HG03520 (cell line): ENCODE results near the gene KATNB1.
"Not testable (repeated sequence)": the region's sequence is repeated elsewhere in the genome, so short reads cannot be mapped to it uniquely, and the experiment has no call there.

Experiments
- ATAC-seq: cut with Tn5 transposase; IDR thresholded peaks from one replicate; pipeline ENCODE4 v1.9.1; 2021; ENCODE audit warnings: mild to moderate bottlenecking, moderate library complexity; ENCODE audit not compliant: unreplicated experiment

Gene KATNB1

DNA sequence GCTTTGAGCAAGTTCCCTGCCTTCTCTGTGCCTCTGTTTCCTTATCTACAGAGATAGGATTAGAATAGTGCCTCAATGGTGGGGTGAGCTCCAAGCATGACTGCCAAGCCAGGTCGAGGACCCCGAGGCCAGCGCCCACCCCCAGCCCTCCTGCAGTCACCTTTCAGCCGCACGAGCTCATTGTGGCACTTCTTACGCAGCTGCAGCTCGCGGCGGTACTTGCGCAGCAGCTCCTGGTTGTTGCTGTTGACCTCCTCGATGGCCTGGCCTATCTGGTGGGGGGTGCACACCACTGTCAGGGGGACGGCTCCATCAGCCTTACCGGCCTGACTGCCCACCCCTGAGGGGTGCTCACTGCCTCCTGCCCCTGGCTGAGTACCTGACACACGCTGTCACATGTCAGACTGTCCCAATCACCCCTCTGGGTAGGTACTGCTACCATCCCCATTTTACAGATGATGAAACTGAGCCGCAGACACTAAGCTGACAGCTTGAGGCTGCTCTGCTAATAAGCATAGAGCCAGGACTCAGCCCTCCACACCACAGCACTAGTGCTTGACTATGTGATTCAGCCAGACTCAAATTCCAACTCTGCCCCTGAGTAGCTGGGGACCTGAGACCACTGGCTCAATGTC, 31.3 kb downstream of the KATNB1 start:
- no peak for ATAC-seq

DNA sequence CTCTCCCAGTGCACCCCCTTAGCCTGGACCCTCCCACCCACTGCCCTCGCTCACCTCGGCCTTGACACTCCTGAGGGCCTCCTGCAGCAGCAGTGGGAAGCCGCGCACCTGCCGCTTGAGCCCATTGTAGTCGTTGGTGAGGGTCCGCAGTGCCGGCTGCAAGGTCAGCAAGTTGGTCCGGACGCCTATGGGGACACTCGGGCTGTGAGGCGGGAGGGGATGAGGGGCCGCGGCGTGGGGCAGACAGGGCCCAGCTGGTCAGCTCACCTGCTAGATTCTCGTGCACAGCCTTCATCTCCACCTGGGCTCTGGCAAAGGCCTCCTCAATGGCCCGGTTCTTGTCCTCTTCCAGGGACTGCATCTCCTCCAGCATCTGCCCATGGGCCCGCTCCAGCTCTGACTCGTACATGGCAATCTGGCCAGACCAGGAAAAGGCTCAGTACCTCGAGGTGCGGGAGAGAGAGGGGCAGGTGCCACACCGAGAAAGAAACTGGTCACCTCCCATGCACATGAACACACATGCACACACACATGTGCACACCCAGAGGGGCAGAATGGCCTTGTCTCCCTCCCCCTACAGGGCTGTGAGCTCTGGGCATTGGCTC, 34.1 kb downstream of the KATNB1 start:
- no peak for ATAC-seq

DNA sequence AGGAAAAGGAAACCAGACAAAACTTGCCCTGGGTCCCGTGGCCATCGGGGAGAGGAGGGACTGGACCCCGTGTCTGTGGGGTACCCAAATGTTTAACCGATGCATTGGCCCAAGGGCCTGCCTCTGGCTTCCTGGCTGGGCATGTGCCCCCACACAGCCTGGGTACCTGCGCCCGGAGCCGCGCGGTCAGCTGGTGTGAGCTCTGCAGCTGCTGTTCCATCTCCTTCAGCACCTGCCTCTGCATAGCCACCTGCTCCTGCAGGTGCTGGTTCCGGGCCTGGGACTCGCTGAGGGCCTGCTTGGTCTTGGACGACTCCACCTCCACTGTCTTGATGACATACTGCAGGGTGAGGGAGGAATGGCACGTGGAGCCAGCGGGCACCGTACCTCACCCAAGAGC, 34.8 kb downstream of the KATNB1 start:
- ATAC-seq = no peak

DNA sequence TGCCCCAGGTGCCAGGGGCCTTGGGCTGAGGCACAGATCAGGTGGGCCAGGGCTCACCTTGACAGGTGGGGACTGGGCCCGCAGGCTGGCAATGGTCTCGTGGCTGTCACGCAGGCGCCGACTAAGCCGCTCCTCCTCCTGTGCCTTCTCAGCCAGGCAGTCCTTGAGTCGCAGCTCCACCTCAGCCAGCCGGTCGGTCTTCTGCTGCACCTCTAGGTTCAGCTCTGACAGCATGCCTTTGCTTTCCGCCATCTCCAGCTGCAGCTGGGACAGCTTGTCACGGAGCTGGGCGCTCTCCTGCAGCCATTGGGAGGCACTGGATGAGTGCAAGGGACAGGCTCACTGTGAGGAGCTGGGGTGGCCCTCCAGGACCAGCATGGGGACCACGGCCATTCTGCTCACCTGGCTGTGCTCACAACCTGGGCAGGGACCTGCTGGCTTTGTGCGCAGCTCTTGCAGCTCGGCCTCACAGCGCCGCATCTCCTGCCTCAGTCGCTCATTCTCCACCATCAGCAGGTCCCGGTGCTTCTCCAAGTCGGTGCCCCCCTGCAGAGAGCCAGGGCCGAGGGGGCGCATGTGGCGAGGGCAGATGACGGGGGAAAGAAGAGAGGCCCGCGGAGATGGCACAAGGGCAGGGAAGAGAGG, 35.7 kb downstream of the KATNB1 start:
- ATAC-seq = no peak

DNA sequence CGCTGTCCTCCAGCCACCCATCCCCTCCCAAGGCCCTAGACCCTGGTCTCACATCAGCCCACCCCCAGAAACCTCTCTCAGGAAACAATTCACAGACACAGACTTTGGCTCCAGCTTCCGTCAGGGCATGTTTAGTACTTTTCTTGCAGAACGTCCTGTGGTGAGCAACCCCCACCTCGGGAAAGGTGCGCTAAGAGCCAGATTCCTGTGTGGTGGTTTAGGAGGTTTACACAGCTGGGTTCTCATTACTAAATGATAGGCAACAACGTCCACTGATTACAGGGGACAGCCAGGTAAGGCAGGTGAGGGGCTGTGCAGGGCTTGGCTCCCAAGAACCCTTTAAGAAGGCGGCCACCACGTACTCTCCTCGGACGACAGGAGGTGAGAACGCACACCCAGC, 37.4 kb downstream of the KATNB1 start:
- no peak for ATAC-seq

DNA sequence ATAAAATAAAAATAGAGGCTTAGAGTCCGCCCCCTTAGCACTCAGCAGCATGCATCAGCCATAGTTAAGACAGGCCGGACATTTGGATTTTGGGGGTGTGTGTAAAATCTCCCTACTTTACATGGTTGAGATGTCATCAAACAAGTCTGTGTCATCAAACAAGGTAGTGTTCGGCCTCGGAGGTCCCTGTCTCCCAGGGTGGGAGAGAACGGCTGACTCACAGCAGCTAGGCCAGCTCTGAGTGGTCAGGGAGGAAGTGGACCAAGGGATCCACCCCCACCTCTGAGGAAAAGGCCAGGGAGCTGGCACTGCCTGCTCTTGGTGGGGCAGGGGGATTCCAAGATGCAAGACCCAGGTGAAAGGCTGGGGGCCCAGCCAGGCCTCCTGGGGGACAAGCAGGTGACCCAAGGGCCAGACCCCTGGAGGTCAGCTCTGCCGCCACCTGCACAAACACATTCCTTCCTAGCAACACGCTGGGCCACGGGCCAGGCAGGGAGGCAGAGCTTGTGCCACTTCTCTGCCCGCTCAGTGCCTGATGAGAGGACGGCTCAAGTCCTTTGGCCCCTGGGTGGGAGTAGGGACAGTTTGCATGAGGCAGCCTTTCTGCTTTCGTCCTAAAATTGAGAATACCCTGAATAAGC, 38.2 kb downstream of the KATNB1 start:
- ATAC-seq = no peak

DNA sequence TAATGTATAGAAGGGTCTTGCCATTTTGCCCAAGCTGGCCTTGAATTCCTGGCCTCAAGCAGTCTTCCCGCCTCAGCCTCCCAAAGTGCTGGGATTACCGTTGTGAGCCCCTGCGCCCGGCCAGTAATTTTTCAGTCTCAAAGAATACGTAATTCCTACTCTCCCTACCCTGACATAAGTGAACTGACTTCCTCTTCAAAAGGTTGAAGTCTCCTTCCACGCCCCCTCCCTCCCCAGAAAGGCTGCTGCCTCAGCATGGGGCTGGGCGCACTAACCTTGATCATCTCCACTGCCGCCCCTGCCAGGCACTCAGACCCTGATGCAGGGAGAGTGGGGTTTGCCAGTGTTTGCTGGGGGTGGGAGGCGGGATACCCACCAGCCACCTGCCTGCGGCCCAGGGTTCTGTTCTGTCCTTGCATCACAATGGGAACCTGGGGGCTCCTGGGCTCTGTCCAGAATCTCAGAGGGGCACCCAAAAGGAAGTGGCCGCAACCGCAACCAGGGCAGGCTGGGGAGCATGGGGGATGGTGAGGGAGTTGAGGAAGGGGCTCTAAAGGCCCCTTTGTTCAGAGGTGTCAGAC, 39.2 kb downstream of the KATNB1 start:
- ATAC-seq = no peak

DNA sequence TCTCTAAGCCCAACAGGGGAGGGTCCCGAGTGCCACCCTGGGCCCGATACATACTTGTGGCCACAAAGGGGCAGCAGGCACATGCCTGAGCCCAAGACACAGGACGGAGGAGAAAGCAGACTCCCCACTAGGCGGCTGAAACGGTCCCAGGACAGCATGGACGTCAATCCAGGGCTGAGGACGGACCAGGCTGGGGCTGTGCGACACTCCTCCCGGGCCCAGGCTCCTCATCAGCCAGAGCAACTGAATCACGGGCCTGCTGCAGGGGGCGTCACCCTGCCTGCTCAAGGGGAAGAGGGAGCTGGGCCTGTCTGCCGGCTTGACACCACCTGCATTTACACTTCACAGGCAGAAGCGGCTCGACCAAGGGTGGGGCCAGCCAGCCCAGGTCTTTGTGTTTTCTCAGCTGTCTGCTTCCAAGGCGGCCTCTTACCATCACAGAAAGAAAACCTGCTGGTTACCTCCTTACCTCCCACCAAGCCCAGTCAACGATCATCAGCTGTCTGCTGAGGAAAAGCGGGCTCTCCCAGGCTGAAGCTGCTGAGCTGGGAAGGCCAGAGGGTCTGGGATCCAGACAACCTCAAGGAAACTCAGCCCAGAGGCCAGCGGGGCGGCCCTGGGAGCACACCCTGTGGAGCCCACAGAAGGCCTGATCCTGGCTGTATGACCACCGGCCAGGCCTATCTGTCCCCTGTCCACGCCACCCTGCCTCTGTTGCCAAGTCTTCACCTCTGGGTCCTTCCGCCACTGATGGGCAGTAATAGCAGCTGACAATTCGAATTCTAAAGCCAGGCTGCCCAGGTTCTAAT, 40.3 kb downstream of the KATNB1 start:
- no peak for ATAC-seq

DNA sequence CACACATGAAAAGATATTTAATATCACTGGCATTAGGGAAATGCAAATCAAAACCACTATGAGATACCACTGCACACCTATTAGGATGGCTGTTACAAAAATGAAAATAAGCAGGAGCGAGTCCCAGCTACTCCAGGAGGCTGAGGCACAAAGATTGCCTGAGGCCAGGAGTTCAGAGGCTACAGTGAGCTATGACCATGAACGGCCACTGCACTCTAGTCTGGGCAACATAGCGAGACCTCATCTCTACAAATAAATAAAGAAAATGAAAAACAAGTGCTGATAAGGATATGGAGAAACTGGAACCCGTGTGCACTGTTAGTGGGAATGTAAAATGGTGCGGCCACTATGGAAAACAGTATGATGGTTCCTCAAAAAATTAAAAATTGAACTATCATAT, 43.1 kb downstream of the KATNB1 start:
- ATAC-seq = no peak

DNA sequence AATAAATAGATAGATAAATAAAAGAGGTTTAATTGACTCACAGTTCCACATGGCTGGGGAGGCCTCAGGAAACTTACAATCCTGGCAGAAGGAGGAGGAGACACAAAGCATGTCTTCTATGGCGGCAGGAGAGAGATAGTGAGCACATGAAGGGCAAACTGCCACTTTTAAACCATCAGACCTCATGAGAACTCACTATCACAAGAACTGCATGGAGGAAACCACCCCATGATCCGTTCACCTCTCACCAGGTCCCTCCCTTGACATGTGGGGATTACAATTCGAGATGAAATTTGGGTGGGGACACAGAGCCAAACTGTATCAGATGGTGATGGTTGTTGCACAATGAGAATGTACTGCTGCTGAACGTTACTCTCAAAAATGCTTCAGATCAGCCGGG, 44.3 kb downstream of the KATNB1 start:
- ATAC-seq = not testable (repeated sequence)

DNA sequence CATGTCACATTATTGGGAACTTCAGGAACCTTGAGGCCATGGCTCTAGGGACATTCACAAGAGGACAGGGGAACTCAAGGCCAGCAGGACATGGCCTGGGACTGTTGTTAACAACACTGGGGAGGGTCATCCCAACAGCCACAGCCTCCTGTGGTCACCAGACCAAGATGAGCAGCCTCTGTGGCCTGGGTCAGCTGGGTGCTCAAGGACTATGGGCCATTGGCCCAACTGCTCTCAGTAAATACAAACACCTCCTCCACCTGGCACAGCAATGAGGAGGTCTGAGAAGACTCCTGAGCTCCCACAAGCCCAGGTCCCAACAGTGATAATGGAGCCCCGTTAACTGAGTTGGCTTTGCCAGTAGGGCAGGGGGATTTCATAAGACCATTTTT, 45.8 kb downstream of the KATNB1 start:
- no peak for ATAC-seq

DNA sequence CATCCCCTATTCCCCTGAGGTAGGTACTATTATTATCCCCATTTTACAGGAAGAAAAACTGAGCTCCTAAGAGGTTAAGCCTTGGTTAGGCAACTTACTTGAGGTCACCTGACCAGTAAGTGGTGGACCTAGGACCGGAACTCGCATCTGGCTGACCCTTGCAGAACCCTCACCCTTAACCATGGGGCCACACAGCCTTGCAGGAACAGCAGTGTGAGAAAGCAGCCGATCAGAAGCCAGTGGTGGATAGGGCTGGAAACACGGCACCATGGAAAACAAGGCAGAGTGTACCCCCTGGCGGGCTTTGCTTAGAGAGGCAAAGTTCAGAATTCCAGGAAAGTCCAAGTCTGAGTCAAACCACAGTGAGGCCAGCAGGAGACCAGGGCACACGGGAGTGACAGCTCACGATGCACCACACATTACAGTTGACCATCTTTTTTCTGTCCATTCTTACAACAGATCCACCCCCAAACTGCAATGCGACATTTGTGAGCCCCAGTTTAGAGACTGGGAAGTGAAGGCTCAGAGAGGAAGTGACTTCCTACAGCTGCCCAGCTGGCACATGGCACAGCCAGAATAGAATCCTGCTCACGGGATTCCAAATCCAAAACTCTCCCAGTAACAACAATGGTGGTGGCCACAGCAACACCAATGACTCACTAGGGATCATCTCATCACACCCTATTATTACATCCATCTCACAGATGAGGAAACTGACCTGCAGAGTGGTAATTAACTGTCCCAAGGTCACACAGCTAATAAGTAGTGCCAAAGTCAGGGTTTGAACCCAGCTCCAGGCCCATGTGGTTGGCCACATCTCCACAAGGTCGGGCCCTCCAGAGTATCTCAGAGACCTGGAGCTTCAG, 46.4 kb downstream of the KATNB1 start:
- no peak for ATAC-seq

DNA sequence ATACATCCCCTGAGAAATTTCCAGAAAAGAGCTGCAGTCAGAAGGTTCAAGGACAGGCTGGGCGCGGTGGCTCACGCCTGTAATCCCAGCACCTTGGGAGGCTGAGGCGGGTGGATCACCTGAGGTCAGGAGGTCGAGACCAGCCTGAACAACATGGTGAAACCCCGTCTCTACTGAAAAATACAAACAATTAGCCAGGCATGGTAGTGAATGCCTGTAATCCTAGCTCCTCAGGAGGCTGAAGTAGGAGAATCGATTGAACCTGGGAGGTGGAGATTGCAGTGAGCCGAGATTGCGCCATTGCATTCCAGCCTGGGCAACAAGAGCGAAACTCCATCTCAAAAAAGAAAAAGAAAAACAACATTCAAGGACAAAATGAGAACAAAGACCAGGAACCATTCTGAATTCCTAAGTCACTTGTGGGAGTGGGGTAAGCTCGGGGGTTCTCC, 47.1 kb downstream of the KATNB1 start:
- ATAC-seq = not testable (repeated sequence)

DNA sequence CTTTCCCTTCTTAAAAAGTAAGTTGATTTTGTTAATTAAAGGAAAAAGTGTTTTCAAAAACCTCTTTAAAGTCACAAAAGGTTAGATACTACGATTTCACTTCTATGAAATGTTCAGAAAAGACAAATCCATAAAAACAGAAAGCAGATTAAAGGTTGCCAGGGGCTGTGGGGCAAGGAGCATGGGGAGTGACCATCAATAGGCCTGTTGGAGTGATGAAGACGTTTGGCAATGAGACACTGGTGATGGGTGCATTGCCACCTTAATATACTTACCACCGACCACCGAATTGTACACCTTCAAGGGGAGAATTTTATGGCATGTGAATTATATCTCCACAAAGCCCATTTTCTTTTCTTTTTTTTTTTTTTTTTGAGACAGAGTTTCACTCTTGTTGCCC, 47.5 kb downstream of the KATNB1 start:
- no peak for ATAC-seq

DNA sequence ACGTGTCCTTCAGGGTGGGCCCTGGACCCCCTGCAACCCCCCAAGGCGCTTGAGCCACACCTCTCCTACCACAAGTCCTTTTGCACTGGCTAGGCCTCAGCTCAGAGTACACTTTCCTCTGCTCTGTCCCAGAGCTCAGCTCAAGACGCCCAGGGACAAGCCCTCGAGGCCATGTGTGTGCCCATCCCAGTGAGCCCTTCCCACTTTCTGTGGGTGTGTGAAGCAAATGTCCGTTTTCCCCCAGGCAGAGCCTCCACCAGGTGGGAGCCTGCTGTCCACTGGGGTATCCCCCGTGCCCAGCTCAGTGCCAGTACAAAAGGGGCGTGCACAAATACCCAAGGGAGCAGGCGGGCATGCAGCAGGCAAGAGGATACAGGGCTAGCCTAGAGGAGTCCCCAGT, 48.3 kb downstream of the KATNB1 start:
- no peak for ATAC-seq

DNA sequence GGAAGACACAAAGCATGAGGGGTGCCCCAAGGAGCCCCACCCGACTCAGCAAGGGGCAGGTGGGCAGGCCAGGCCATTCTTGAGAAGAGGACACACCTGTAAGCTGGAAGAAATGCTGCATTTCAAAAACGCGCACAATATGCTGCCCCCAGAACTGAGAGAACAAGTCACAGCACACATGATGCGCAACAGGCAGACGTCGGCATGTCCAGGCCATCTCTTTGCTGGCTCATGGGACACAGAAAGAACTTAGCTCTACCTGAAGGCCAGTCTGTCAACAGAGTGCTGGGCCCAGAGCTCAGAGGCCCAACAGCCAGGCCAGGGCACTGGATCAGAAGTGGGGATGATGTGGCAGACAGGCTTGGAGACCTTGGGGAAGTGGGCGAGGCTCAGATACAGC, 48.8 kb downstream of the KATNB1 start:
- ATAC-seq = no peak

DNA sequence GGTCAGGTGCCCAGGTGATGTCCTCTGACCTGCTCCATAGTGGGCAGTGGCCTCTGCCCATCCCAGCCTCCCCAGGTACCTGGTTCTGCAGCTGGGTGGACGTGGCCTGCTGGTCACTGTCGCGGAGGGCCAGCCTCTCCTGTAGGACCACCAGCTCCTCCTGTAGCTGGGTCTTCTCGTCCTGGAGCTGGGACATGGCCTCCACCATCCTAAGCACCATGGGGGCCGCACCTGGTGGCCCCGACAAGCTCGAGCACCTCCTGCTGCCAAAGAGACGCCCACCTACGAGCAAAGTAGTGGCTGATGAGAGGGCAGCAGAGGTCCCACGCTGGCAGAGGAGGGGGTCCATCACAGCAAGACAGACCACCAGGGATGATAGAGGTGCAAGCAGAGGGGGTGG, 49.8 kb downstream of the KATNB1 start:
- no peak for ATAC-seq

DNA sequence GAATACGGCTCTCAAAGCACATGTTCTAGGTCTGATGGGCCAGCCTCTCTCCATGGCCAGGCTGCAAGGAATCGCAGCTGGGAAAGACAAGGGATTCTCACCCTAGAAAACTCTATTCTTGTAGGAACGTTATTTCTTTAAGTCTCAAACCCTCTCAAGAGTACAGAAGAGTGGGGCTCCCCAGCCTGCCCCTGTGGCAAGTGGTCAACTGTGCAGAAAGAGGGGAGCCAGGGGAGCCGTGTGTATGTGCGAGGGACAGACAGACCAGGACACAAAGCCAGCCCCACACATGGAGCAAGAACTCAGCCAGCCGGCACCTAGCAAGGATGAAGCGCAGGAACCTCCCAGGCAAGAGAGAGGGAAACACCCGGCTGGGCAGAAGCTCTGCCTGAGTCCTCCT, 50.4 kb downstream of the KATNB1 start:
- no peak for ATAC-seq

DNA sequence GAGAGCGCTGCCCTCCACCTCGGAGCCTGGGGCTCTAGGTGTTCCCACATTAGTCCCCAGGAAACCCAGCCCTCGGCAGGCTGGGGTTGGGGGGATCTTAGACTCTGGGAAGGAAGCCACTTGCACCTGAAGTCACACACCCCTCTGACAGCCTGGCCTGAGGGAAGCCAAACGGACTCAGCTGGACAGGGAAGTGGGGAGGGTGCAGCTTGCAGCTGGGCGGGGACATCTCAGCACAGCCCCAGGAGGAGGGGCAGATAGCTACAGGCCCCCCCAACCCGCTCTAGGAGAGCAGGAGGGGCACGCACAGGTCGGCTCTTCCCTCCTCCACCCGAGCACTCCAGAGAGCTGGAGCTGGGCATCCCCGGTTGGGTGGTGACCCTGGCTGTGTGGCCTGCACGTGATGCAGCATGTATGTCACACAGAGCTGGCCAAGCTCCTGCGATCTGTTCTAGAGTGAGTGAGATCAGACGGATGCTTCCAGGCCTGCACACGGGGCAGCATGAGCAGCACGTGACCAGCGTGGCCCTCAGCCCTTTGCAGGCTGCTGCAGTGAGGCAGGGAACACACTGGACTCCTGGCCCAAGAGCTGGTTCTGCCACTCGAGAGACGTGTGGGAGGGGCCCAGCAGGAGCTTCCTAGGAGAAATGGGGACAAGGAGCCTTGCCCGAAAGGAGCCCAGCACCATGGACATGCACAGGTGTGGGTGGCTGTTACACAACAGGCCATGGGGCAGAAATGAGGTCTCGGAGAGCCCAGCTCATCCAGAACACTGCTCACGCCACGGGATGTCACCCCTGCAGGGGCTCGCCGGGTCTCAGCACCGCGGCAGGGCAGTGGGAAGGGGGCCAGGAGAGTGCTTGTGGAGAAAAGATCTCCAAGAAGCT, 51.3 kb downstream of the KATNB1 start:
- no peak for ATAC-seq
